HCT116 (cell line): ENCODE measurements around the gene ANKZF1. TPM values are rescaled to one million over a fixed set of nuclear protein-coding genes. Genes with fewer than 3 reads are reported as not detected.

ENCODE experiments used
- ATAC-seq: fragments of 200-7000 bp; cut with Tn5 transposase; 2 replicates; pipeline ENCODE4 v1.9.1; 2020; ENCODE audit warnings: mild to moderate bottlenecking, moderate library complexity
- BruUV-seq: library from RNA; stranded (reverse); fragments of 400-500 nt; replicated peaks from 2 replicates; lab custom pipeline; 2021; lab: Mats Ljungman, UMichigan
- CTCF ChIA-PET: fragments of 300-600 bp; sonication (Branson Sonifier 250); formaldehyde crosslinking; loops from one replicate; lab custom pipeline; 2021; ENCODE audit warnings: antibody characterized with exemption; lab: Charles Lee
- POLR2A ChIA-PET: fragments of 300-600, 350-600 bp; sonication (Branson Sonifier 250); formaldehyde crosslinking; loops from one replicate; lab custom pipeline; 2021; ENCODE audit warnings: antibody characterized with exemption; lab: Charles Lee
- RAD21 ChIA-PET, 2 experiments: fragments of 300-600 bp; sonication (Branson Sonifier 250); formaldehyde crosslinking; loops; one replicate each; lab custom pipeline; 2023; ENCODE audit warnings: low total read pairs in 2 of 2; ENCODE audit not compliant: uncharacterized antibody in 2 of 2, unreplicated experiment in 2 of 2, low non-redundant PET in 1 of 2; lab: Charles Lee
- DNase-seq: peaks from one replicate; pipeline ENCODE4 v3.0.0-alpha.2; 2010; ENCODE audit warnings: low read depth, low spot score
- H2AFZ ChIP-seq: fragments of 200-600 bp; shearing (Covaris generic), sonication (generic); 2 replicates; pipeline ENCODE4 v1.6.1; 2017; ENCODE audit warnings: low read depth, mixed run types, mixed read lengths, antibody characterized with exemption, low read length; ENCODE audit not compliant: poor library complexity, severe bottlenecking
- H3K27ac ChIP-seq: 2 replicates; pipeline ENCODE4 v1.5.1; 2012; ENCODE audit warnings: low read depth, low read length
- H3K27me3 ChIP-seq: fragments of 200-600 bp; sonication (generic); 2 replicates; pipeline ENCODE4 v1.6.1; 2016; ENCODE audit warnings: mixed run types, low read length, mixed read lengths; ENCODE audit not compliant: insufficient read depth
- H3K36me3 ChIP-seq, 2 experiments: fragments of 200-500 bp in 1 of 2; fragments of 200-600 bp in 1 of 2; sonication (Bioruptor generic) in 1 of 2; sonication (generic) in 1 of 2; 2 replicates each; pipeline versions ENCODE4 v1.5.1 to v1.6.1; 2014 to 2016; ENCODE audit warnings: low read length in 2 of 2, inconsistent platforms in 1 of 2, mixed read lengths in 1 of 2, mixed run types in 1 of 2; ENCODE audit not compliant: insufficient read depth in 2 of 2, control insufficient read depth in 1 of 2
- H3K4me1 ChIP-seq, 2 experiments: fragments of 200-600 bp in 1 of 2; sonication (generic) in 1 of 2; 2 replicates each; pipeline versions ENCODE4 v1.5.1 to v1.6.1; 2012 to 2017; ENCODE audit warnings: low read length in 2 of 2, inconsistent platforms in 1 of 2, mild to moderate bottlenecking in 1 of 2, mixed read lengths in 1 of 2, mixed run types in 1 of 2, moderate library complexity in 1 of 2; ENCODE audit not compliant: insufficient read depth in 2 of 2, control insufficient read depth in 1 of 2
- H3K4me2 ChIP-seq: fragments of 200-600 bp; sonication (generic); 2 replicates; pipeline ENCODE4 v1.6.1; 2017; ENCODE audit warnings: mixed run types, low read length, mixed read lengths
- H3K4me3 ChIP-seq, 2 experiments: fragments of 200-600 bp in 1 of 2; sonication (generic) in 1 of 2; replicated peaks in 1 of 2; 2 replicates each; pipeline ENCODE4 v1.5.1; 2011 to 2016; ENCODE audit warnings: low read length in 2 of 2, control low read depth in 1 of 2, low read depth in 1 of 2, mild to moderate bottlenecking in 1 of 2, mixed read lengths in 1 of 2, mixed run types in 1 of 2
- H3K79me2 ChIP-seq: fragments of 200-600 bp; sonication (generic); 2 replicates; pipeline ENCODE4 v1.6.1; 2017; ENCODE audit warnings: mild to moderate bottlenecking, mixed run types, low read length, moderate library complexity, mixed read lengths; ENCODE audit not compliant: insufficient read depth
- H3K9ac ChIP-seq: fragments of 200-600 bp; sonication (generic); 2 replicates; pipeline ENCODE4 v1.6.1; 2016; ENCODE audit warnings: low read length, mixed read lengths
- H3K9me2 ChIP-seq: fragments of 200-600 bp; sonication (generic), shearing (Covaris generic); 2 replicates; pipeline ENCODE4 v1.6.1; 2017; ENCODE audit warnings: mixed run types, mild to moderate bottlenecking, moderate library complexity; ENCODE audit not compliant: insufficient read depth
- H3K9me3 ChIP-seq, 2 experiments: fragments of 200-500 bp in 1 of 2; fragments of 200-600 bp in 1 of 2; sonication (Bioruptor generic) in 1 of 2; sonication (generic) in 1 of 2; 2 replicates each; pipeline ENCODE4 v1.6.1; 2014 to 2017; ENCODE audit warnings: low read length in 2 of 2, mixed read lengths in 2 of 2, inconsistent platforms in 1 of 2, low read depth in 1 of 2, mild to moderate bottlenecking in 1 of 2, mixed run types in 1 of 2, moderate library complexity in 1 of 2; ENCODE audit not compliant: control insufficient read depth in 1 of 2, insufficient read depth in 1 of 2
- H4K20me1 ChIP-seq: fragments of 200-600 bp; sonication (generic), shearing (Covaris generic); 2 replicates; pipeline ENCODE4 v1.6.1; 2017; ENCODE audit warnings: mixed run types, mild to moderate bottlenecking, moderate library complexity; ENCODE audit not compliant: insufficient read depth
- CBX3 ChIP-seq: IDR thresholded peaks from 2 replicates; pipeline ENCODE4 v1.6.1; 2012; ENCODE audit warnings: low read depth
- CTCF ChIP-seq, 3 experiments: fragments of 200-600 bp in 1 of 3; sonication (generic) in 1 of 3; IDR thresholded peaks in 2 of 3; conservative IDR thresholded peaks in 1 of 3; 2 replicates each; pipeline ENCODE4 v1.5.1; 2012 to 2017; ENCODE audit warnings: low read depth in 2 of 3, low read length in 2 of 3, antibody characterized with exemption in 1 of 3, borderline replicate concordance in 1 of 3, control low read depth in 1 of 3, mild to moderate bottlenecking in 1 of 3, mixed read lengths in 1 of 3, mixed run types in 1 of 3, moderate library complexity in 1 of 3; ENCODE audit not compliant: insufficient read depth in 1 of 3
- EGR1 ChIP-seq: IDR thresholded peaks from 2 replicates; pipeline ENCODE4 v1.6.1; 2012; ENCODE audit warnings: low read depth
- EZH2 ChIP-seq: fragments of 200-600 bp; sonication (generic); IDR thresholded peaks from 2 replicates; pipeline ENCODE4 v1.6.1; 2017; ENCODE audit warnings: antibody characterized with exemption, mixed run types
- FOSL1 ChIP-seq: IDR thresholded peaks from 2 replicates; pipeline ENCODE4 v1.6.1; 2012; ENCODE audit warnings: low read depth
- MAX ChIP-seq: IDR thresholded peaks from 2 replicates; pipeline ENCODE4 v1.6.1; 2012
- POLR2AphosphoS5 ChIP-seq: IDR thresholded peaks from 2 replicates; pipeline ENCODE4 v1.6.1; 2011; ENCODE audit warnings: mild to moderate bottlenecking, low read depth, low read length, moderate library complexity
- REST ChIP-seq: IDR thresholded peaks from 2 replicates; pipeline ENCODE4 v1.6.1; 2012; ENCODE audit warnings: low read depth
- SIN3A ChIP-seq: IDR thresholded peaks from 2 replicates; pipeline ENCODE4 v1.6.1; 2012; ENCODE audit warnings: low read depth
- SP1 ChIP-seq: IDR thresholded peaks from 2 replicates; pipeline ENCODE4 v1.6.1; 2012; ENCODE audit warnings: low read depth
- TCF7L2 ChIP-seq: IDR thresholded peaks from 2 replicates; pipeline ENCODE4 v1.7.0; 2011; ENCODE audit warnings: borderline replicate concordance, inconsistent platforms; ENCODE audit not compliant: insufficient read depth, insufficient read length; ENCODE audit errors: extremely low read depth
- YY1 ChIP-seq: IDR thresholded peaks from 2 replicates; pipeline ENCODE4 v1.6.1; 2011; ENCODE audit warnings: low read length, low read depth, moderate library complexity, mild to moderate bottlenecking; ENCODE audit not compliant: insufficient replicate concordance; ENCODE audit errors: extremely low read depth
- ZFX ChIP-seq: fragments of 450-650 bp; IDR thresholded peaks from 2 replicates; pipeline ENCODE4 v1.6.1; 2017
- ZNF274 ChIP-seq: fragments of 200-500 bp; sonication (Bioruptor generic); IDR thresholded peaks from 2 replicates; pipeline ENCODE4 v1.6.1; 2014; ENCODE audit warnings: mild to moderate bottlenecking, low read depth, low read length, inconsistent platforms
- intact Hi-C: fragments of 100-400 bp; cut with micrococcal nuclease; formaldehyde crosslinking; loops from 2 replicates; pipeline ENCODE4 v1.10.0; 2022
- total RNA-seq: library from RNA; stranded (reverse); gene quantifications from one replicate; pipeline ENCODE4 v1.2.1, GENCODE V29; 2021; ENCODE audit not compliant: unreplicated experiment

Gene ANKZF1
- total RNA-seq, 1 experiment from 2014 or later, result 64.7 TPM

- H3K4me1 ChIP-seq, result peaks cover 5 to 20% of the 10 kb centered on the region in 2 experiments; a peak in 2 of 4 replicates
- no peaks in the 10 kb centered on the region for H4K20me1 ChIP-seq
- ChIA-PET POLR2A (no interaction called here), CTCF (no interaction called here), RAD21 (no interaction called here)
- no TSS peak for BruUV-seq
- H3K27me3 ChIP-seq, result no peaks in the 10 kb centered on the region
- peaks cover 13 to 17% of the 10 kb centered on the region in 2 experiments; a peak in 3 of 4 replicates for H3K36me3 ChIP-seq
- no peak overlapping the region for H3K27ac ChIP-seq
- ATAC-seq, result no peak
- peaks cover 16% of the 10 kb centered on the region for H3K79me2 ChIP-seq
- TF ChIP-seq EGR1, result no peak
- TF ChIP-seq SIN3A, result no peak
- no peak for TF ChIP-seq MAX
- no peak for TF ChIP-seq POLR2AphosphoS5
- TF ChIP-seq CTCF (IDR thresholded peaks at IDR 0.05 in 2 of 3, conservative IDR thresholded peaks at IDR 0.05 in 1 of 3; ENCODE audit: borderline replicate concordance in 1 of 3, insufficient read depth in 1 of 3, low read depth in 2 of 3, low read length in 2 of 3), result no peak
- no peak for TF ChIP-seq EZH2
- no peak for TF ChIP-seq REST
- no peak for TF ChIP-seq CBX3
- no peak for TF ChIP-seq ZFX
- no peak for TF ChIP-seq YY1
- no peak for TF ChIP-seq SP1
- no peak for TF ChIP-seq ZNF274
- no peak for TF ChIP-seq TCF7L2
- no peak for TF ChIP-seq FOSL1
- H3K4me3 ChIP-seq, result no peak overlapping the region
- no peak overlapping the region for H3K9ac ChIP-seq
- H3K9me2 ChIP-seq, result no peaks in the 10 kb centered on the region
- intact Hi-C loops, result no loop called here
- H3K9me3 ChIP-seq, result no peaks in the 10 kb centered on the region
- no peak overlapping the region for H2AFZ ChIP-seq
- no peak overlapping the region for H3K4me2 ChIP-seq
- DNase-seq, result no peak
Observed at GRCh38 chr2:219181531-219181930, 48.1 kb upstream of the ANKZF1 start.
